Heart left ventricle (tissue), 16 donors: ENCODE results near the gene CUBN. TPM values are rescaled to one million over a fixed set of nuclear protein-coding genes. Genes with fewer than 3 reads are reported as not detected.
A peak's percentile ranks its signal among the peaks of the same experiment; 100 is the strongest.

Experiments used
- ATAC-seq, 4 donors: fragments of 200-7000 bp; cut with Tn5 transposase; one replicate each; pipeline ENCODE4 v1.9.1; 2020 to 2022; ENCODE audit warnings: moderate library complexity in 4 of 4, mild to moderate bottlenecking in 3 of 4, moderate number of reproducible peaks in 1 of 4
- DNase-seq, 5 donors: peaks; one replicate each; pipeline ENCODE4 v3.0.0-alpha.2; 2020
- H3K27ac ChIP-seq, 12 donors: fragments of 200-600 bp; sonication (generic) in 4 of 12; one replicate each; pipeline versions ENCODE4 v1.5.0 to v1.8.0; 2016 to 2022; ENCODE audit warnings: mild to moderate bottlenecking in 2 of 12
- H3K27me3 ChIP-seq, 9 donors: fragments of 200-600 bp; sonication (generic) in 2 of 9; one replicate each; pipeline versions ENCODE4 v1.5.1 to v1.8.0; 2016 to 2022; ENCODE audit warnings: mild to moderate bottlenecking in 3 of 9
- H3K36me3 ChIP-seq, 9 donors: fragments of 200-600 bp; sonication (generic) in 2 of 9; one replicate each; pipeline versions ENCODE4 v1.5.0 to v1.8.0; 2018 to 2022; ENCODE audit warnings: mild to moderate bottlenecking in 2 of 9
- H3K4me1 ChIP-seq, 12 donors: fragments of 200-600 bp; sonication (generic) in 4 of 12; one replicate each; pipeline versions ENCODE4 v1.5.0 to v1.8.0; 2016 to 2022; ENCODE audit warnings: mild to moderate bottlenecking in 3 of 12
- H3K4me3 ChIP-seq, 12 donors: fragments of 200-600 bp; sonication (generic) in 4 of 12; one replicate each; pipeline versions ENCODE4 v1.5.0 to v1.8.0; 2017 to 2022; ENCODE audit warnings: mild to moderate bottlenecking in 9 of 12, moderate library complexity in 4 of 12
- H3K9me3 ChIP-seq, 12 donors: fragments of 200-600 bp; sonication (generic) in 4 of 12; one replicate each; pipeline versions ENCODE4 v1.5.0 to v1.8.0; 2016 to 2022; ENCODE audit warnings: mild to moderate bottlenecking in 1 of 12
- POLR2A ChIP-seq, 2 donors: fragments of 450-650 bp; IDR thresholded peaks; one replicate each; pipeline ENCODE4 v1.6.1; 2017; ENCODE audit warnings: antibody characterized with exemption in 2 of 2, mild to moderate bottlenecking in 2 of 2, moderate library complexity in 2 of 2
- WGBS, 4 donors: extraction: QIAGEN DNeasy Blood & Tissue Kit in 2 of 4; methylation state at CpG; one replicate each; pipeline versions ENCODE4 v1.1.5 to v1.1.7; 2013 to 2018; 5-methylcytosine and 5-hydroxymethylcytosine counted together
- intact Hi-C, 10 donors: fragments of 100-400 bp; cut with DNase I; formaldehyde crosslinking; loops; one replicate each; pipeline versions ENCODE4 v1.11.1 to v1.14.2; 2022
- polyA plus RNA-seq, 2 donors: library from polyadenylated mRNA; stranded (reverse); fragments of 200-250 nt; gene quantifications; one replicate each; pipeline ENCODE4 v1.2.3, GENCODE V29; 2013
- total RNA-seq, 9 donors: library from RNA; depleted of rRNA in 2 of 9; stranded (reverse); fragments of >200 nt in 2 of 9; fragmentation: NEBNext Ultra II Directional in 3 of 9; extraction: Animal tissue kit (Norgen Biotek cat#: 25700) in 3 of 9; gene quantifications; one replicate each; pipeline versions ENCODE4 v1.1.0 to v1.2.4, GENCODE V29; 2016 to 2023
- TF ChIP-seq, protein P1 (sequence below), 12 donors: fragments of 200-600 bp; sonication (generic) in 4 of 12; IDR thresholded peaks; one replicate each; pipeline versions ENCODE4 v1.5.0 to v1.8.0; 2018 to 2022; ENCODE audit warnings: antibody characterized with exemption in 12 of 12, mild to moderate bottlenecking in 5 of 12
- donor health status: ischemic (EF 13 %, LVEDD 7.1; RV severe dilation, severe dysfunction).
- donor health status: healthy with polysubstance abuse.
- donor health status: DM: no; HTN: yes; CAD: no.
- donor health status: DM: no; HTN: no; CAD: no.
- donor health status: ischemic (EF 25% LVEDD 6.9; RV normal size, moderate dysfunction).
- donor health status: ischemic (EF 25% LVEDD 5.7; RV mildly dilated, moderate dysfunction).
- donor health status: healthy.
- donor health status: DM: yes; HTN: yes; CAD: no.
- donor health status: ischemic (EF 35%, LVEDD 5.7; RV mildly dilated, moderate dysfunction).
- donor health status: nonischemic (EF 11% LVEDD 7.7; RV severe dilation, severe dysfunction).
- donor health status: DM: yes; HTN: yes; CAD: no.
- donor health status: PGD.
- donor health status: ischemic (EF 29% LVEDD 5.4; RV normal size, mild dysfunction).
- donor health status: nonischemic (EF 23%, LVEDD 6.1; RV moderate dilation, normal function).

Gene CUBN
- total and polyA plus RNA-seq, 11 donors: 0.07 to 1.5 (median 0.44) TPM

DNA sequence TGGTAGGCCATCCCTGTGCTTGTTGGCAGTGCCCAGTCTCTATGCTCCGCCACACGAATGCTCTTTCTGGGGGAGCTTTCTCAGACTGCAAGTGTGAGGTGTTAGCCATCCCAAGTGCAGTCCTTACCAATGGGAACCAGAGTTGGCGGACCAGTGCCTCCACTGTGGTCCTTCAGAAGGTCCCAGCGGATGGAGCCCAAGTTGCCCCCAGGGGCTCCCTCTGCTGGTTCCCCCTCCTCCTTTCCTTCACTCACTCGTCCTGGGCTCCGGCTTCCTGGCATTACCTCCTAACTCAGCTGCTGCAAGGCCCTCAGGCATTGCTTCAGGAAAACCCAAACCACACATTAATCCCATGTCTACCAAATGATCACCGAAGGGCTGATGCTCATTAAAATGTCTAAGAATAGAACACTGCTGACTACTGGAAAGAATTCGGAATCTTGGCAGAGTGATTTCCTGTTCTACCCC lies 139.8 kb downstream of the CUBN start:
- no peak overlapping the region for H3K27ac ChIP-seq
- H3K36me3 ChIP-seq: no peaks in the 10 kb centered on the region
- H3K4me3 ChIP-seq: no peak overlapping the region
- ATAC-seq: no peak
- 82 to 86% (median 84%) methylated on average over 8 of the region's 8 CpGs for WGBS, 4 donors
- TF ChIP-seq, protein P1, sequence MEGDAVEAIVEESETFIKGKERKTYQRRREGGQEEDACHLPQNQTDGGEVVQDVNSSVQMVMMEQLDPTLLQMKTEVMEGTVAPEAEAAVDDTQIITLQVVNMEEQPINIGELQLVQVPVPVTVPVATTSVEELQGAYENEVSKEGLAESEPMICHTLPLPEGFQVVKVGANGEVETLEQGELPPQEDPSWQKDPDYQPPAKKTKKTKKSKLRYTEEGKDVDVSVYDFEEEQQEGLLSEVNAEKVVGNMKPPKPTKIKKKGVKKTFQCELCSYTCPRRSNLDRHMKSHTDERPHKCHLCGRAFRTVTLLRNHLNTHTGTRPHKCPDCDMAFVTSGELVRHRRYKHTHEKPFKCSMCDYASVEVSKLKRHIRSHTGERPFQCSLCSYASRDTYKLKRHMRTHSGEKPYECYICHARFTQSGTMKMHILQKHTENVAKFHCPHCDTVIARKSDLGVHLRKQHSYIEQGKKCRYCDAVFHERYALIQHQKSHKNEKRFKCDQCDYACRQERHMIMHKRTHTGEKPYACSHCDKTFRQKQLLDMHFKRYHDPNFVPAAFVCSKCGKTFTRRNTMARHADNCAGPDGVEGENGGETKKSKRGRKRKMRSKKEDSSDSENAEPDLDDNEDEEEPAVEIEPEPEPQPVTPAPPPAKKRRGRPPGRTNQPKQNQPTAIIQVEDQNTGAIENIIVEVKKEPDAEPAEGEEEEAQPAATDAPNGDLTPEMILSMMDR (IDR thresholded peaks at IDR 0.05): no peak
- no peak for TF ChIP-seq POLR2A (IDR thresholded peaks at IDR 0.05)
- no peaks in the 10 kb centered on the region for H3K27me3 ChIP-seq
- no peaks in the 10 kb centered on the region for H3K9me3 ChIP-seq
- peaks cover 0 to 35% (median 6%) of the 10 kb centered on the region in 12 donors for H3K4me1 ChIP-seq
- DNase-seq: no peak
- intact Hi-C loops: loop anchor here in 1 of 10 donors (10.0 kb wide), 1 partner anchor 245 kb away; no protein-coding TSS in a partner anchor

DNA sequence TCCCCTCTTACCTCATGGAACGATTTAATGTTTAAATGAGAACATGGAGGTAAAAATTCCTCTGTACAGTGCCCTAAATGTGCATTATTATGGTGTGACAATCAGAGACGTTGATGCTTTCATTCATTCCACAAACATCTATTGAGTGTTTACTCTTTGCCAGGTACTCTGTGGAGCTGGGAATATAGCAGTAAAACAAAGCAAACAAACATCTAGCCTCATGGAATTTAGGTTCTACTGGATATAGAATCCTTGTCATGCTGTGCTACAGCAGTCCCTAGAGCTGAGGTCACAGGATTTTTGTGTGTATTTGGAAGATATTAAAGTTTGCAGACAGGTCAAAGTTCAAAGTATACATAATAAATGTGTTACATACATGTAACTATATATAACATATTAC lies 140.7 kb downstream of the CUBN start:
- intact Hi-C loops: no loop called here
- no peaks in the 10 kb centered on the region for H3K36me3 ChIP-seq
- H3K4me3 ChIP-seq: no peak overlapping the region
- no peak for ATAC-seq
- H3K4me1 ChIP-seq: peaks cover 0 to 35% (median 6%) of the 10 kb centered on the region in 12 donors
- no peak for DNase-seq
- 93 to 100% (median 96%) methylated on average over 2 of the region's 2 CpGs for WGBS, 4 donors
- TF ChIP-seq POLR2A (IDR thresholded peaks at IDR 0.05): no peak
- TF ChIP-seq, protein P1 (IDR thresholded peaks at IDR 0.05): no peak
- no peaks in the 10 kb centered on the region for H3K27me3 ChIP-seq
- H3K27ac ChIP-seq: no peak overlapping the region
- no peaks in the 10 kb centered on the region for H3K9me3 ChIP-seq

DNA sequence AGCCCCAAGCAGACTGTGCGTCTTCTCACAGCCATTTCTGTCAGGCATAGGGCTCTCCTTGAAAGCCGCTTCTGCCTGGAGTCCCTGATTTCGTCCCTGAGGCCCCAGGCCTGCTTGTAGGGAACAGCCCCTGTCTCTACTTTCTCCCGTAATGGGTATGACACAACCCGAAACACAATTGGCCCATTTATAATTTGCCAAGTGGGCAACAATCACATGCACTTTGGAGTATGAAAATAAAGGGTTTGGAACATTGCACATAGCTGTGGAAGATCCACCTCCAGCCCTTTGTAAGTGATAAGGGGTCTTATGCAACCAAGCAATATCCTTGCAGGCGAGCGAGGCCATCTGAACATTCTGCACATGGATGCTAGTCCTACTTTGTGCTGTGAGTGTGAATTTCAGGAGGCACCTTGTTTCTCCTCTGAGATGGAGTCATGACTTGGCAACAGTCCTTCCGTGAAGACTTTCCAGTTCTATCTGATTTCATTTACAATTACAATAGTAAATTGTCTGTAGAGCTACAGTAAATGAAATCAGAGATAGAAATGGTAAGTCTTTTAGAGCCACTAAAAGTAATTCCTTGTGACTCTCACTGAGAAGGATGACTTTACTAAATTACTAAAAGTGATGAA lies 141.5 kb downstream of the CUBN start:
- Histone ChIP-seq H3K9me3 (no peaks in the 10 kb centered on the region), H3K27me3 (no peaks in the 10 kb centered on the region), H3K27ac (peak overlapping the region in 11 of 12 donors; percentile 7 to 77 (median 51)), H3K4me1 (peaks cover 0 to 29% (median 6%) of the 10 kb centered on the region in 12 donors), H3K4me3 (no peak overlapping the region), H3K36me3 (no peaks in the 10 kb centered on the region)
- DNase-seq: no peak
- 90 to 92% (median 91%) methylated on average over 8 of the region's 8 CpGs for WGBS, 4 donors
- ATAC-seq: no peak
- intact Hi-C loops: no loop called here
- TF ChIP-seq POLR2A (IDR thresholded peaks at IDR 0.05): no peak
- TF ChIP-seq, protein P1 (IDR thresholded peaks at IDR 0.05): no peak

DNA sequence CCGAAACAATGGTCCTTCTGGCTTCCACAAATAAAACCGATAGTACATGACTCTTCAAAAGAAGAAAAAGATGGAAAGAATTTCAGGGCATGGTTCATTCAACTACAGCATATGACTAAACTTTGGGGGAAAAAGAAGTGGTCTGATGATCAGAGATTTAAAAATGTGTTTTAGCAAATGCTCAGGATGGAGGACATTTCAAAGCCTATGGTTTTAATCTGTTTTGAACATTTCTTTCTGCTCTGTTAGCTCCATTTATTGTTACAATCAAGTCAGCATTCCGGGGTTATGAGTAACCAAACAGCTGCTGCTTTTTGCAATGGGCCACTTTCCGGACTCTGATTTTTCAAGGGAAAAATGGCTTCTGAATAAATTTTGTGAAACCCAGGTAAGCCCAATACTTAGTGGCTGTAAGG lies 142.4 kb downstream of the CUBN start:
- WGBS, 4 donors: 53 to 69% (median 57%) methylated on average over 4 of the region's 4 CpGs

More for the DNA sequence above, 142.4 kb downstream of the CUBN start:
- no peak overlapping the region for H3K4me3 ChIP-seq
- ATAC-seq (peak in 2 of 4 donors; percentile 43 to 73), DNase-seq (no peak)
- TF ChIP-seq POLR2A (IDR thresholded peaks at IDR 0.05): no peak
- TF ChIP-seq, protein P1 (IDR thresholded peaks at IDR 0.05): no peak
- H3K27ac ChIP-seq: peak overlapping the region; percentile 7 to 77 (median 52)
- no peaks in the 10 kb centered on the region for H3K9me3 ChIP-seq
- H3K4me1 ChIP-seq: peaks cover 0 to 23% (median 6%) of the 10 kb centered on the region in 12 donors
- peaks cover 0 to 2% (median 0%) of the 10 kb centered on the region in 9 donors for H3K36me3 ChIP-seq
- no peaks in the 10 kb centered on the region for H3K27me3 ChIP-seq
- intact Hi-C loops: no loop called here
